CD4-positive, CD25-positive, alpha-beta regulatory T cell (primary cell): ENCODE results near the gene TRPV5. TPM values are rescaled to one million over a fixed set of nuclear protein-coding genes. Genes with fewer than 3 reads are reported as not detected.

Experiments
- ATAC-seq, 2 donors: fragments of 150-1000 bp; cut with Tn5 transposase; one replicate each; pipeline ENCODE4 v1.10.0; 2021; ENCODE audit warnings: low read depth in 2 of 2, moderate number of reproducible peaks in 2 of 2, moderate library complexity in 1 of 2
- DNase-seq, 3 donors: peaks; one replicate each; pipeline versions ENCODE4 v3.0.0 to v3.0.0-alpha.2; 2012 to 2022; ENCODE audit warnings: mixed read lengths in 1 of 3
- H3K27ac ChIP-seq: one replicate; pipeline ENCODE4 v1.7.0; 2013; ENCODE audit warnings: mild to moderate bottlenecking, low read length; ENCODE audit not compliant: insufficient read depth, poor library complexity, severe bottlenecking
- H3K27me3 ChIP-seq: one replicate; pipeline ENCODE4 v1.7.0; 2013; ENCODE audit warnings: low read length; ENCODE audit not compliant: control insufficient read depth, insufficient read depth
- H3K36me3 ChIP-seq: one replicate; pipeline ENCODE4 v1.7.0; 2013; ENCODE audit warnings: mild to moderate bottlenecking, low read length, moderate library complexity; ENCODE audit not compliant: control insufficient read depth, insufficient read depth
- H3K4me1 ChIP-seq: 2 replicates; pipeline ENCODE4 v1.7.0; 2013; ENCODE audit warnings: mild to moderate bottlenecking, low read length; ENCODE audit not compliant: insufficient read depth, control insufficient read depth, poor library complexity, severe bottlenecking
- H3K4me3 ChIP-seq: one replicate; pipeline ENCODE4 v1.7.0; 2013; ENCODE audit warnings: low read depth, mild to moderate bottlenecking, low read length, moderate library complexity
- H3K9me3 ChIP-seq, 2 experiments: 1 replicate in 1 of 2; 2 replicates in 1 of 2; pipeline ENCODE4 v1.7.0; 2013; ENCODE audit warnings: low read length in 2 of 2, mild to moderate bottlenecking in 1 of 2, moderate library complexity in 1 of 2; ENCODE audit not compliant: control insufficient read depth in 2 of 2
- H3K27ac Mint-ChIP-seq, 3 donors: one replicate each; pipeline ENCODE4 v1.8.0; 2020 to 2022; ENCODE audit warnings: mild to moderate bottlenecking in 3 of 3, mixed read lengths in 3 of 3, moderate library complexity in 2 of 3
- H3K27me3 Mint-ChIP-seq: one replicate; pipeline ENCODE4 v1.8.0; 2022; ENCODE audit warnings: mild to moderate bottlenecking, mixed read lengths
- H3K36me3 Mint-ChIP-seq: one replicate; pipeline ENCODE4 v1.8.0; 2020; ENCODE audit warnings: mixed read lengths
- H3K4me1 Mint-ChIP-seq, 4 donors: one replicate each; pipeline ENCODE4 v1.8.0; 2020 to 2022; ENCODE audit warnings: mixed read lengths in 4 of 4, mild to moderate bottlenecking in 1 of 4
- H3K4me3 Mint-ChIP-seq, 4 donors: one replicate each; pipeline ENCODE4 v1.8.0; 2020 to 2022; ENCODE audit warnings: mild to moderate bottlenecking in 4 of 4, mixed read lengths in 4 of 4, moderate library complexity in 3 of 4
- H3K9me3 Mint-ChIP-seq, 7 donors: one replicate each; pipeline ENCODE4 v1.8.0; 2020 to 2022; ENCODE audit warnings: mixed read lengths in 7 of 7, mild to moderate bottlenecking in 3 of 7, moderate library complexity in 2 of 7
- polyA plus RNA-seq, 4 donors: library from polyadenylated mRNA; unstranded; fragments of 300-500 nt; fragmentation: Illumina TruSeq; gene quantifications; one replicate each; pipeline ENCODE4 v1.2.3, GENCODE V29; 2021
- total RNA-seq: library from RNA; stranded (reverse); gene quantifications from one replicate; pipeline ENCODE4 v1.2.3, GENCODE V29; 2022

Gene TRPV5
- total and polyA plus RNA-seq, 5 donors from 2014 or later, result not detected

- no peaks in the 10 kb centered on the region for H3K4me1 ChIP-seq
- H3K27ac Mint-ChIP-seq, result no peak overlapping the region
These were observed 62.1 kb downstream of the TRPV5 start for GRCh38 chr7:142871260-142872105.

GRCh38 chr7:142870566-142871259, 62.8 kb downstream of the TRPV5 start:
- Histone ChIP-seq H3K27me3 (no peaks in the 10 kb centered on the region), H3K9me3 (no peaks in the 10 kb centered on the region), H3K36me3 (peaks cover 3% of the 10 kb centered on the region), H3K4me1 (no peaks in the 10 kb centered on the region), H3K4me3 (no peak overlapping the region), H3K27ac (no peak overlapping the region)
- no peak overlapping the region for H3K27ac Mint-ChIP-seq
- peaks cover 0 to 6% (median 3%) of the 10 kb centered on the region in 4 donors for H3K4me1 Mint-ChIP-seq
- peaks cover 0 to 4% (median 0%) of the 10 kb centered on the region in 7 donors for H3K9me3 Mint-ChIP-seq
- no peak overlapping the region for H3K4me3 Mint-ChIP-seq
- no peak for ATAC-seq
- DNase-seq, result no peak
- H3K36me3 Mint-ChIP-seq, result peaks cover 9% of the 10 kb centered on the region
- H3K27me3 Mint-ChIP-seq, result peaks cover 2% of the 10 kb centered on the region

More at GRCh38 chr7:142871260-142872105, 62.1 kb downstream of the TRPV5 start:
- peaks cover 0 to 3% (median under 1%) of the 10 kb centered on the region in 4 donors for H3K4me1 Mint-ChIP-seq
- peaks cover 3% of the 10 kb centered on the region for H3K36me3 ChIP-seq
- H3K9me3 Mint-ChIP-seq, result peaks cover 0 to 4% (median 0%) of the 10 kb centered on the region in 7 donors
- H3K36me3 Mint-ChIP-seq, result peaks cover 9% of the 10 kb centered on the region
- H3K4me3 ChIP-seq, result no peak overlapping the region
- ATAC-seq (no peak), DNase-seq (no peak)
- H3K27me3 Mint-ChIP-seq, result peaks cover 4% of the 10 kb centered on the region
- H3K27ac ChIP-seq, result no peak overlapping the region
- H3K4me3 Mint-ChIP-seq, result no peak overlapping the region
- no peaks in the 10 kb centered on the region for H3K9me3 ChIP-seq
- H3K27me3 ChIP-seq, result no peaks in the 10 kb centered on the region

- H3K36me3 ChIP-seq, result peaks cover 3% of the 10 kb centered on the region
- H3K27ac ChIP-seq, result no peak overlapping the region
- peaks cover 0 to 6% (median 3%) of the 10 kb centered on the region in 4 donors for H3K4me1 Mint-ChIP-seq
- H3K4me1 ChIP-seq, result no peaks in the 10 kb centered on the region
- ATAC-seq, result no peak
- H3K27me3 Mint-ChIP-seq, result no peaks in the 10 kb centered on the region
- H3K4me3 Mint-ChIP-seq, result no peak overlapping the region
- peak overlapping the region in 1 of 3 donors; percentile 63 for H3K27ac Mint-ChIP-seq
- H3K4me3 ChIP-seq, result no peak overlapping the region
- H3K27me3 ChIP-seq, result no peaks in the 10 kb centered on the region
- H3K36me3 Mint-ChIP-seq, result peaks cover 9% of the 10 kb centered on the region
- no peaks in the 10 kb centered on the region for H3K9me3 ChIP-seq
- peaks cover 0 to 4% (median 0%) of the 10 kb centered on the region in 7 donors for H3K9me3 Mint-ChIP-seq
- DNase-seq, result no peak
These were observed 63.4 kb downstream of the TRPV5 start for GRCh38 chr7:142870147-142870559.

- DNase-seq (no peak), ATAC-seq (no peak)
- H3K27me3 ChIP-seq, result no peaks in the 10 kb centered on the region
- no peak overlapping the region for H3K27ac ChIP-seq
- Mint-ChIP-seq H3K9me3 (peaks cover 0 to 2% (median 0%) of the 10 kb centered on the region in 7 donors), H3K4me1 (peaks cover 0 to 6% (median 3%) of the 10 kb centered on the region in 4 donors), H3K4me3 (no peak overlapping the region), H3K27me3 (no peaks in the 10 kb centered on the region), H3K36me3 (peaks cover 9% of the 10 kb centered on the region), H3K27ac (peak overlapping the region in 1 of 3 donors; percentile 38)
- peaks cover 3% of the 10 kb centered on the region for H3K36me3 ChIP-seq
- no peak overlapping the region for H3K4me3 ChIP-seq
- H3K9me3 ChIP-seq, result no peaks in the 10 kb centered on the region
- H3K4me1 ChIP-seq, result no peaks in the 10 kb centered on the region
These were observed 64.1 kb downstream of the TRPV5 start for GRCh38 chr7:142869434-142869833.

GRCh38 chr7:142868986-142869415, 64.5 kb downstream of the TRPV5 start:
- ATAC-seq (no peak), DNase-seq (no peak)
- Mint-ChIP-seq H3K27me3 (no peaks in the 10 kb centered on the region), H3K9me3 (peaks cover 0 to 2% (median 0%) of the 10 kb centered on the region in 7 donors), H3K4me3 (no peak overlapping the region), H3K27ac (peak overlapping the region in 1 of 3 donors; percentile 38), H3K4me1 (peaks cover 0 to 6% (median 3%) of the 10 kb centered on the region in 4 donors), H3K36me3 (peaks cover 9% of the 10 kb centered on the region)
- no peaks in the 10 kb centered on the region for H3K4me1 ChIP-seq
- H3K27me3 ChIP-seq, result no peaks in the 10 kb centered on the region
- H3K4me3 ChIP-seq, result no peak overlapping the region
- no peak overlapping the region for H3K27ac ChIP-seq
- no peaks in the 10 kb centered on the region for H3K9me3 ChIP-seq
- peaks cover 4% of the 10 kb centered on the region for H3K36me3 ChIP-seq

- peaks cover 12% of the 10 kb centered on the region for H3K36me3 Mint-ChIP-seq
- H3K27me3 ChIP-seq, result no peaks in the 10 kb centered on the region
- H3K36me3 ChIP-seq, result peaks cover 10% of the 10 kb centered on the region
- no peak overlapping the region for H3K4me3 Mint-ChIP-seq
- H3K9me3 Mint-ChIP-seq, result peaks cover 0 to 2% (median 0%) of the 10 kb centered on the region in 7 donors
- no peak overlapping the region for H3K27ac ChIP-seq
- no peak for DNase-seq
- no peak overlapping the region for H3K27ac Mint-ChIP-seq
- H3K4me1 ChIP-seq, result no peaks in the 10 kb centered on the region
- H3K4me3 ChIP-seq, result no peak overlapping the region
- no peaks in the 10 kb centered on the region for H3K27me3 Mint-ChIP-seq
- no peak for ATAC-seq
- H3K4me1 Mint-ChIP-seq, result peaks cover 0 to 6% (median 3%) of the 10 kb centered on the region in 4 donors
- no peaks in the 10 kb centered on the region for H3K9me3 ChIP-seq
These were observed 65.2 kb downstream of the TRPV5 start for GRCh38 chr7:142868188-142868985.
